ENCODE results near the gene CDH4. TPM values are rescaled to one million over a fixed set of nuclear protein-coding genes. Genes with fewer than 3 reads are reported as not detected.

The CDH4 gene
- total RNA-seq, 1 experiment from 2014 or later: not detected

GRCh38 chr20:61333484-61334108, 81.5 kb downstream of the CDH4 start:
- no peak for DNase-seq
- H3K36me3 ChIP-seq (ENCODE audit: insufficient read depth, low read length): no peaks in the 10 kb centered on the region
- H3K4me3 ChIP-seq (ENCODE audit: low read length): no peak overlapping the region
- no peaks in the 10 kb centered on the region for H3K9me3 ChIP-seq (ENCODE audit: low read length)
- no peak overlapping the region for H3K4me2 ChIP-seq (ENCODE audit: low read depth, low read length, poor library complexity, severe bottlenecking)
- no peaks in the 10 kb centered on the region for H3K4me1 ChIP-seq (ENCODE audit: low read length)
- no peak overlapping the region for H3K9ac ChIP-seq (ENCODE audit: low read length)
- H3K9me2 ChIP-seq (replicated peaks; ENCODE audit: insufficient read depth, low read length): no peaks in the 10 kb centered on the region
- H4K20me1 ChIP-seq (ENCODE audit: insufficient read depth, low read depth, low read length): no peaks in the 10 kb centered on the region
- H3K79me2 ChIP-seq (ENCODE audit: low read length): no peaks in the 10 kb centered on the region
- no peaks in the 10 kb centered on the region; the same call in 1 of the 2 replicates for H3K27me3 ChIP-seq (ENCODE audit: low read length)
- no peak overlapping the region for H2AFZ ChIP-seq (ENCODE audit: low read length)
- no peak overlapping the region for H3K27ac ChIP-seq (ENCODE audit: low read length)

DNA sequence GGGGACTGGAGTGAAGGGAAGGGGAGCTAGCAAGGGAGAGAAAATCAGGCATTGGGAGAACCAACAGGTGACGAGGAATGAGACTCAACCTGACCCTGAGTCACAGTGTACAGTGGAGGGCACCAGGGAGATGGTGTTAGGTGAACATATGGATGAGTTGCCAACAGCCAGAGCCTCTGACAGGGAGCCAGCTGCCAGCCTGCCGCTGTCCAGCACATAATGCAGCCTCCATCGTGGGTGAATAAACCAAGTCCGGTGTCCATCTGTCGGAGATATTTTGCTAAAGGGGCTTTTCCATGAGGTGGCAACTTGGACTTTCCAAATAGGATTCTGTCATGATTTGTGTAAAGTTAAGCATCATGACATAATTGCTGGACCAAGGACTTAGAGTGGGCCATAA, 88.1 kb downstream of the CDH4 start:
- Histone ChIP-seq H2AFZ (ENCODE audit: low read length) (no peak overlapping the region), H3K4me1 (ENCODE audit: low read length) (no peaks in the 10 kb centered on the region), H3K79me2 (ENCODE audit: low read length) (no peaks in the 10 kb centered on the region), H3K9ac (ENCODE audit: low read length) (no peak overlapping the region), H3K4me2 (ENCODE audit: low read depth, low read length, poor library complexity, severe bottlenecking) (no peak overlapping the region), H4K20me1 (ENCODE audit: insufficient read depth, low read depth, low read length) (no peaks in the 10 kb centered on the region), H3K4me3 (ENCODE audit: low read length) (no peak overlapping the region), H3K36me3 (ENCODE audit: insufficient read depth, low read length) (no peaks in the 10 kb centered on the region), H3K27me3 (ENCODE audit: low read length) (no peaks in the 10 kb centered on the region; the same call in 1 of the 2 replicates), H3K27ac (ENCODE audit: low read length) (no peak overlapping the region), H3K9me3 (ENCODE audit: low read length) (no peaks in the 10 kb centered on the region), H3K9me2 (replicated peaks; ENCODE audit: insufficient read depth, low read length) (no peaks in the 10 kb centered on the region)
- no peak for DNase-seq

- H3K79me2 ChIP-seq (ENCODE audit: low read length): no peaks in the 10 kb centered on the region
- H3K9me2 ChIP-seq (replicated peaks; ENCODE audit: insufficient read depth, low read length): no peaks in the 10 kb centered on the region
- no peak overlapping the region for H3K4me2 ChIP-seq (ENCODE audit: low read depth, low read length, poor library complexity, severe bottlenecking)
- DNase-seq: no peak
- no peak overlapping the region for H2AFZ ChIP-seq (ENCODE audit: low read length)
- H3K9me3 ChIP-seq (ENCODE audit: low read length): no peaks in the 10 kb centered on the region
- H3K4me1 ChIP-seq (ENCODE audit: low read length): no peaks in the 10 kb centered on the region
- no peaks in the 10 kb centered on the region for H4K20me1 ChIP-seq (ENCODE audit: insufficient read depth, low read depth, low read length)
- no peaks in the 10 kb centered on the region; the same call in 1 of the 2 replicates for H3K27me3 ChIP-seq (ENCODE audit: low read length)
- no peaks in the 10 kb centered on the region for H3K36me3 ChIP-seq (ENCODE audit: insufficient read depth, low read length)
- no peak overlapping the region for H3K9ac ChIP-seq (ENCODE audit: low read length)
- no peak overlapping the region for H3K27ac ChIP-seq (ENCODE audit: low read length)
- H3K4me3 ChIP-seq (ENCODE audit: low read length): no peak overlapping the region
Observed at GRCh38 chr20:61341605-61342004, 89.5 kb downstream of the CDH4 start.

GRCh38 chr20:61343934-61344333, 91.9 kb downstream of the CDH4 start:
- no peaks in the 10 kb centered on the region for H4K20me1 ChIP-seq (ENCODE audit: insufficient read depth, low read depth, low read length)
- no peaks in the 10 kb centered on the region for H3K79me2 ChIP-seq (ENCODE audit: low read length)
- H3K9me2 ChIP-seq (replicated peaks; ENCODE audit: insufficient read depth, low read length): no peaks in the 10 kb centered on the region
- H3K9me3 ChIP-seq (ENCODE audit: low read length): no peaks in the 10 kb centered on the region
- no peaks in the 10 kb centered on the region for H3K4me1 ChIP-seq (ENCODE audit: low read length)
- H3K27ac ChIP-seq (ENCODE audit: low read length): no peak overlapping the region
- H3K9ac ChIP-seq (ENCODE audit: low read length): no peak overlapping the region
- H2AFZ ChIP-seq (ENCODE audit: low read length): no peak overlapping the region
- no peak for DNase-seq
- no peak overlapping the region for H3K4me2 ChIP-seq (ENCODE audit: low read depth, low read length, poor library complexity, severe bottlenecking)
- H3K4me3 ChIP-seq (ENCODE audit: low read length): no peak overlapping the region
- H3K27me3 ChIP-seq (ENCODE audit: low read length): no peaks in the 10 kb centered on the region
- H3K36me3 ChIP-seq (ENCODE audit: insufficient read depth, low read length): no peaks in the 10 kb centered on the region

GRCh38 chr20:61345656-61346055, 93.6 kb downstream of the CDH4 start:
- Histone ChIP-seq H2AFZ (ENCODE audit: low read length) (no peak overlapping the region), H3K4me1 (ENCODE audit: low read length) (no peaks in the 10 kb centered on the region), H3K36me3 (ENCODE audit: insufficient read depth, low read length) (no peaks in the 10 kb centered on the region), H3K27ac (ENCODE audit: low read length) (no peak overlapping the region), H3K79me2 (ENCODE audit: low read length) (no peaks in the 10 kb centered on the region), H3K27me3 (ENCODE audit: low read length) (no peaks in the 10 kb centered on the region), H4K20me1 (ENCODE audit: insufficient read depth, low read depth, low read length) (no peaks in the 10 kb centered on the region), H3K4me3 (ENCODE audit: low read length) (no peak overlapping the region), H3K9me3 (ENCODE audit: low read length) (no peaks in the 10 kb centered on the region), H3K4me2 (ENCODE audit: low read depth, low read length, poor library complexity, severe bottlenecking) (no peak overlapping the region), H3K9ac (ENCODE audit: low read length) (no peak overlapping the region), H3K9me2 (replicated peaks; ENCODE audit: insufficient read depth, low read length) (no peaks in the 10 kb centered on the region)
- DNase-seq: no peak

GRCh38 chr20:61346996-61347395, 94.9 kb downstream of the CDH4 start:
- no peaks in the 10 kb centered on the region for H3K36me3 ChIP-seq (ENCODE audit: insufficient read depth, low read length)
- no peaks in the 10 kb centered on the region for H3K4me1 ChIP-seq (ENCODE audit: low read length)
- H3K4me3 ChIP-seq (ENCODE audit: low read length): no peak overlapping the region
- H3K4me2 ChIP-seq (ENCODE audit: low read depth, low read length, poor library complexity, severe bottlenecking): no peak overlapping the region
- H3K9me3 ChIP-seq (ENCODE audit: low read length): no peaks in the 10 kb centered on the region
- H3K9me2 ChIP-seq (replicated peaks; ENCODE audit: insufficient read depth, low read length): no peaks in the 10 kb centered on the region
- no peaks in the 10 kb centered on the region for H3K27me3 ChIP-seq (ENCODE audit: low read length)
- no peaks in the 10 kb centered on the region for H3K79me2 ChIP-seq (ENCODE audit: low read length)
- no peak overlapping the region for H3K27ac ChIP-seq (ENCODE audit: low read length)
- H4K20me1 ChIP-seq (ENCODE audit: insufficient read depth, low read depth, low read length): no peaks in the 10 kb centered on the region
- no peak overlapping the region for H2AFZ ChIP-seq (ENCODE audit: low read length)
- DNase-seq: no peak
- no peak overlapping the region for H3K9ac ChIP-seq (ENCODE audit: low read length)

DNA sequence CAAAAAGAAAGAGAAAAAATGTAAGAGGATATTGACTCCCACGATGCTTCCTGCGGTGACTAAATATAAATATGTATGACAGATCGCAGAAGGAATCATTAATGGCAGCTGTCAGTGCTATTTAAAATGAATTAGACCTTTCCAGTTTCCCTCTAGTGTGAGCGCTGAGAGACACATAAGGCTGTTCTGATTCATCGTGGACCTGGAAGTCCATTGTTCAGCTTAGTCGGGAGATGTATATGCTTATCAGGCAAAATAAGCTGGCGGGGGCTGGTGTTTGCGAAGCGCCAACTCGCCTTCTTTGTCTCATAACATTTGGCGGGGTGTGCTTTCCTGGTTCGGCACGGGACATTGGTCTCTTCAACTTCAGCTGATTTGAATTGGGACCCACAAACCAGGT, 95.4 kb downstream of the CDH4 start:
- Histone ChIP-seq H4K20me1 (ENCODE audit: insufficient read depth, low read depth, low read length) (no peaks in the 10 kb centered on the region), H3K9ac (ENCODE audit: low read length) (no peak overlapping the region), H3K27ac (ENCODE audit: low read length) (no peak overlapping the region), H3K9me2 (replicated peaks; ENCODE audit: insufficient read depth, low read length) (no peaks in the 10 kb centered on the region), H3K36me3 (ENCODE audit: insufficient read depth, low read length) (no peaks in the 10 kb centered on the region), H3K79me2 (ENCODE audit: low read length) (no peaks in the 10 kb centered on the region), H2AFZ (ENCODE audit: low read length) (no peak overlapping the region), H3K9me3 (ENCODE audit: low read length) (no peaks in the 10 kb centered on the region), H3K4me1 (ENCODE audit: low read length) (no peaks in the 10 kb centered on the region), H3K27me3 (ENCODE audit: low read length) (no peaks in the 10 kb centered on the region), H3K4me3 (ENCODE audit: low read length) (no peak overlapping the region), H3K4me2 (ENCODE audit: low read depth, low read length, poor library complexity, severe bottlenecking) (no peak overlapping the region)
- DNase-seq: no peak

DNA sequence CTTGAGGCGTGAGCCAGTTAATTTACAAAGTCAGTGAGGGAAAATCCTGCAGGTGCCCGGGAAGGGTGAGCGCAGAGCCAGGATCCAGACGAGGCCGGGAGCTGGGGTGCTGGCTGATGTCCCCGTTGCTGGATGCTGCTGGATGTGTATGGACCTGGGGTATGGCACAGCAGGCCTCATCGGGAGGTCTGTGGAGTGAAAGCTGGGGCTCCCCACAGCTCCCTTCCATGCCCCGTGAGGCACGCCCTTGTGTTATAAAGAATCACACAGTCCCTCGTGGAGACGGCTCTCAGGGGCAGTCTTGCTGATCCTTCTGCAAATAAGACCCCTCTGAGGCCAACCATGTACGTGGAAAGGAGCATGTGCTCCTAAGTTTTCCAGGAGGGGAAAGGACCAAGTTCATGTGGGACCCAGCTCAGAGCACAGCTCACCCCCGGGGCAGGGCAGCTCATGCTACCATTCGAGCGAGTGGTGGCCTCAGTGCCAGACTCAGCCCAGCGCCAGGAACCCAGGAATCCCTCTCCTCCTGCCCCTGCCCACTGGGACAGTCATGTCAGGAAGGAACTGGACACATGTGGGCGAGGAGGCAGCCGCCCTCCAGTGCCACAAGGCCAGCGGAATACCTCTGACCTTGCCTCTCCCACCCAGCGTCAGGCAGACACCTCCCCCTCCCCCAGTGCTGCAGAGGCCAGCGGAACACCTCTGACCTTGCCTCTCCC, 97.5 kb downstream of the CDH4 start:
- no peaks in the 10 kb centered on the region for H3K4me1 ChIP-seq (ENCODE audit: low read length)
- H2AFZ ChIP-seq (ENCODE audit: low read length): no peak overlapping the region
- no peaks in the 10 kb centered on the region for H3K27me3 ChIP-seq (ENCODE audit: low read length)
- H4K20me1 ChIP-seq (ENCODE audit: insufficient read depth, low read depth, low read length): no peaks in the 10 kb centered on the region
- no peak overlapping the region for H3K27ac ChIP-seq (ENCODE audit: low read length)
- no peak overlapping the region for H3K4me2 ChIP-seq (ENCODE audit: low read depth, low read length, poor library complexity, severe bottlenecking)
- H3K9me2 ChIP-seq (replicated peaks; ENCODE audit: insufficient read depth, low read length): no peaks in the 10 kb centered on the region
- H3K79me2 ChIP-seq (ENCODE audit: low read length): no peaks in the 10 kb centered on the region
- H3K9ac ChIP-seq (ENCODE audit: low read length): no peak overlapping the region
- H3K9me3 ChIP-seq (ENCODE audit: low read length): no peaks in the 10 kb centered on the region
- no peak for DNase-seq
- H3K36me3 ChIP-seq (ENCODE audit: insufficient read depth, low read length): no peaks in the 10 kb centered on the region
- no peak overlapping the region for H3K4me3 ChIP-seq (ENCODE audit: low read length)

Measured in Karpas-422 (cell line).